ENCODE results near the gene SLK.

DNA sequence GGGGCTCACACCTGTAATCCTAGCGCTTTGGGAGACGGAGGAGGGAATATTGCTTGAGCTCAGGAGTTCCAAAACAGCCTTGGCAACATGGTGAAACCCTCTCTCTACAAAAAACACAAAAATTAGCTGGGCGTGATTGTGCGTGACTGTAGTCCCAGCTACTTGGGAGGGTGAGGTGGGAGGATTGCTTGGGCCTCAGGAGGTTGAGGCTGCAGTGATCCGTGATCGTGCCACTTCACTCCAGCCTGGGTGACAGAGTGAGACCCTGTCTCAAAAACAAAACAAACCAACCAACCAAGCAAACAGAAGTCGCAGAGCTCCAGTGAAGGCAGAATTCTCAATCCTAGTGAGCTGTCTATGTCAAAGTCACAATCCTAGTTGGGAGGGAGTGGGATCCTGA is 34.7 kb upstream of the SLK start:
- TF ChIP-seq POLR2A (IDR thresholded peaks at IDR 0.05; ENCODE audit: insufficient read depth in 1 of 2, low read depth in 2 of 2, low read length in 2 of 2) (no peak), MZF1 (CRISPR knock-in tag; IDR thresholded peaks at IDR 0.05; ENCODE audit: borderline replicate concordance) (no peak), CTCF (CRISPR knock-in tag; IDR thresholded peaks at IDR 0.05) (no peak)

Data from HepG2 (cell line).